Liver (tissue), 9 donors: ENCODE results near the gene ZKSCAN1. TPM values are rescaled to one million over a fixed set of nuclear protein-coding genes. Genes with fewer than 3 reads are reported as not detected.
"Not testable (repeated sequence)": the region's sequence is repeated elsewhere in the genome, so short reads cannot be mapped to it uniquely, and the experiment has no call there.

Source experiments
- DNase-seq: peaks from one replicate; pipeline ENCODE4 v3.0.0-alpha.2; 2017; ENCODE audit warnings: low spot score
- H3K27ac ChIP-seq, 2 donors: one replicate each; pipeline ENCODE4 v1.7.0; 2013; ENCODE audit warnings: inconsistent platforms in 2 of 2, low read length in 2 of 2, control low read depth in 1 of 2, low read depth in 1 of 2, mild to moderate bottlenecking in 1 of 2
- H3K27me3 ChIP-seq, 4 donors: one replicate each; pipeline versions ENCODE4 v1.6.1 to v1.7.0; 2013; ENCODE audit warnings: low read length in 3 of 4, inconsistent platforms in 1 of 4, mild to moderate bottlenecking in 1 of 4, moderate library complexity in 1 of 4; ENCODE audit not compliant: control insufficient read depth in 4 of 4, insufficient read depth in 4 of 4
- H3K36me3 ChIP-seq, 4 donors: one replicate each; pipeline versions ENCODE4 v1.6.1 to v1.7.0; 2013; ENCODE audit warnings: low read length in 3 of 4, mild to moderate bottlenecking in 3 of 4, low read depth in 1 of 4, moderate library complexity in 1 of 4; ENCODE audit not compliant: control insufficient read depth in 4 of 4, insufficient read depth in 3 of 4
- H3K4me1 ChIP-seq, 4 donors: one replicate each; pipeline versions ENCODE4 v1.6.1 to v1.7.0; 2013; ENCODE audit warnings: low read length in 3 of 4, mild to moderate bottlenecking in 3 of 4, moderate library complexity in 1 of 4; ENCODE audit not compliant: control insufficient read depth in 4 of 4, insufficient read depth in 4 of 4
- H3K4me3 ChIP-seq, 3 donors: one replicate each; pipeline versions ENCODE4 v1.6.1 to v1.7.0; 2013; ENCODE audit warnings: low read length in 3 of 3, control low read depth in 1 of 3, low read depth in 1 of 3, mild to moderate bottlenecking in 1 of 3
- H3K9ac ChIP-seq, 2 donors: one replicate each; pipeline ENCODE4 v1.7.0; 2013; ENCODE audit warnings: low read length in 2 of 2, mild to moderate bottlenecking in 2 of 2, moderate library complexity in 2 of 2, control low read depth in 1 of 2, low read depth in 1 of 2
- H3K9me3 ChIP-seq, 4 donors: one replicate each; pipeline versions ENCODE4 v1.6.1 to v1.7.0; 2013; ENCODE audit warnings: low read length in 3 of 4; ENCODE audit not compliant: control insufficient read depth in 4 of 4
- EGR1 ChIP-seq, 2 donors: IDR thresholded peaks; 2 replicates each; pipeline ENCODE4 v1.6.1; 2016 to 2018; ENCODE audit warnings: antibody characterized with exemption in 2 of 2, low read depth in 2 of 2
- FOXA2 ChIP-seq: IDR thresholded peaks from 2 replicates; pipeline ENCODE4 v1.6.1; 2016; ENCODE audit warnings: antibody characterized with exemption
- GABPA ChIP-seq, 2 donors: IDR thresholded peaks in 1 of 2; conservative IDR thresholded peaks in 1 of 2; 2 replicates each; pipeline ENCODE4 v1.6.1; 2016; ENCODE audit warnings: antibody characterized with exemption in 2 of 2, mild to moderate bottlenecking in 1 of 2, moderate library complexity in 1 of 2
- HNF4A ChIP-seq, 2 donors: conservative IDR thresholded peaks; 2 replicates each; pipeline ENCODE4 v1.6.1; 2016; ENCODE audit warnings: antibody characterized with exemption in 2 of 2, mild to moderate bottlenecking in 2 of 2
- HNF4G ChIP-seq: IDR thresholded peaks from 2 replicates; pipeline ENCODE4 v1.6.1; 2016; ENCODE audit warnings: antibody characterized with exemption
- RAD21 ChIP-seq, 2 donors: IDR thresholded peaks; 2 replicates each; pipeline ENCODE4 v1.6.1; 2016; ENCODE audit warnings: antibody characterized with exemption in 2 of 2, mild to moderate bottlenecking in 2 of 2
- RXRA ChIP-seq, 2 donors: IDR thresholded peaks; 2 replicates each; pipeline ENCODE4 v1.6.1; 2017 to 2018; ENCODE audit warnings: antibody characterized with exemption in 2 of 2, mild to moderate bottlenecking in 1 of 2
- SP1 ChIP-seq: IDR thresholded peaks from 2 replicates; pipeline ENCODE4 v1.6.1; 2018; ENCODE audit warnings: antibody characterized with exemption, mild to moderate bottlenecking
- YY1 ChIP-seq: IDR thresholded peaks from 2 replicates; pipeline ENCODE4 v1.6.1; 2016; ENCODE audit warnings: antibody characterized with exemption, mild to moderate bottlenecking
- WGBS: extraction: QIAGEN DNeasy Blood & Tissue Kit; methylation state at CpG from one replicate; pipeline ENCODE4 v1.1.7; 2013; 5-methylcytosine and 5-hydroxymethylcytosine counted together
- polyA plus RNA-seq, 2 donors: library from polyadenylated mRNA; stranded (reverse) in 1 of 2; unstranded in 1 of 2; fragments of 200-250 nt in 1 of 2; fragments of >200 nt in 1 of 2; fragmentation: Nextera tagmentation in 1 of 2; extraction: Ambion mirVana in 1 of 2; gene quantifications; one replicate each; pipeline versions ENCODE4 v1.2.1 to v1.2.3, GENCODE V29; 2013 to 2015
- total RNA-seq, 2 donors: library from RNA; depleted of rRNA; stranded (reverse); fragments of >200 nt; gene quantifications; one replicate each; pipeline ENCODE4 v1.2.3, GENCODE V29; 2014
- TF ChIP-seq, protein P1 (sequence below): IDR thresholded peaks from 2 replicates; pipeline ENCODE4 v1.6.1; 2016; ENCODE audit warnings: antibody characterized with exemption
- TF ChIP-seq, protein P2 (sequence below): IDR thresholded peaks from 2 replicates; pipeline ENCODE4 v1.6.1; 2016; ENCODE audit warnings: antibody characterized with exemption
- TF ChIP-seq, protein P3 (sequence below): IDR thresholded peaks from 2 replicates; pipeline ENCODE4 v1.6.1; 2016; ENCODE audit warnings: antibody characterized with exemption
- donor health status: healthy.
- donor health status: healthy.
- donor health status: healthy.
- donor health status: healthy.
- donor health status: healthy.

Gene ZKSCAN1
- total and polyA plus RNA-seq, 4 donors, result 11.8 to 117 (median 30.1) TPM

GRCh38 chr7:100007887-100008286, 7.5 kb upstream of the ZKSCAN1 start:
- H3K36me3 ChIP-seq, result no peaks in the 10 kb centered on the region
- no peak overlapping the region for H3K9ac ChIP-seq
- no peaks in the 10 kb centered on the region for H3K9me3 ChIP-seq
- no peaks in the 10 kb centered on the region for H3K27me3 ChIP-seq
- peaks cover 13 to 73% (median 56%) of the 10 kb centered on the region in 4 donors for H3K4me1 ChIP-seq
- WGBS, result 83% methylated on average over 3 of the region's 3 CpGs
- H3K27ac ChIP-seq, result peak overlapping the region; percentile 44 to 76
- H3K4me3 ChIP-seq, result no peak overlapping the region
- DNase-seq, result no peak
- no peak for TF ChIP-seq HNF4G
- TF ChIP-seq, protein P1, sequence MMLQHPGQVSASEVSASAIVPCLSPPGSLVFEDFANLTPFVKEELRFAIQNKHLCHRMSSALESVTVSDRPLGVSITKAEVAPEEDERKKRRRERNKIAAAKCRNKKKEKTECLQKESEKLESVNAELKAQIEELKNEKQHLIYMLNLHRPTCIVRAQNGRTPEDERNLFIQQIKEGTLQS, result no peak

GRCh38 chr7:100008525-100008924, 6.9 kb upstream of the ZKSCAN1 start:
- Histone ChIP-seq H3K36me3 (no peaks in the 10 kb centered on the region), H3K27ac (peak overlapping the region in 1 of 2 donors; percentile 82), H3K4me1 (peaks cover 13 to 67% (median 50%) of the 10 kb centered on the region in 4 donors), H3K9me3 (no peaks in the 10 kb centered on the region), H3K27me3 (no peaks in the 10 kb centered on the region), H3K4me3 (no peak overlapping the region), H3K9ac (no peak overlapping the region)
- 35% methylated on average over 10 of the region's 10 CpGs for WGBS
- no peak for TF ChIP-seq RAD21 (IDR thresholded peaks at IDR 0.05)
- TF ChIP-seq FOXA2, result peak; percentile 11
- TF ChIP-seq, protein P2, sequence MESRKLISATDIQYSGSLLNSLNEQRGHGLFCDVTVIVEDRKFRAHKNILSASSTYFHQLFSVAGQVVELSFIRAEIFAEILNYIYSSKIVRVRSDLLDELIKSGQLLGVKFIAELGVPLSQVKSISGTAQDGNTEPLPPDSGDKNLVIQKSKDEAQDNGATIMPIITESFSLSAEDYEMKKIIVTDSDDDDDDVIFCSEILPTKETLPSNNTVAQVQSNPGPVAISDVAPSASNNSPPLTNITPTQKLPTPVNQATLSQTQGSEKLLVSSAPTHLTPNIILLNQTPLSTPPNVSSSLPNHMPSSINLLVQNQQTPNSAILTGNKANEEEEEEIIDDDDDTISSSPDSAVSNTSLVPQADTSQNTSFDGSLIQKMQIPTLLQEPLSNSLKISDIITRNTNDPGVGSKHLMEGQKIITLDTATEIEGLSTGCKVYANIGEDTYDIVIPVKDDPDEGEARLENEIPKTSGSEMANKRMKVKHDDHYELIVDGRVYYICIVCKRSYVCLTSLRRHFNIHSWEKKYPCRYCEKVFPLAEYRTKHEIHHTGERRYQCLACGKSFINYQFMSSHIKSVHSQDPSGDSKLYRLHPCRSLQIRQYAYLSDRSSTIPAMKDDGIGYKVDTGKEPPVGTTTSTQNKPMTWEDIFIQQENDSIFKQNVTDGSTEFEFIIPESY, result peak; percentile 53
- peak in 1 of 2 donors; percentile 38 for TF ChIP-seq RXRA (IDR thresholded peaks at IDR 0.05)
- no peak for DNase-seq

GRCh38 chr7:100009952-100010351, 5.4 kb upstream of the ZKSCAN1 start:
- not testable (repeated sequence) for H3K9me3 ChIP-seq, H3K27me3 ChIP-seq, H3K36me3 ChIP-seq, H3K4me3 ChIP-seq, DNase-seq
- TF ChIP-seq HNF4A (conservative IDR thresholded peaks at IDR 0.05) (peak; percentile 47 to 61), SP1 (peak; percentile 53), GABPA (IDR thresholded peaks at IDR 0.05 in 1 of 2, conservative IDR thresholded peaks at IDR 0.05 in 1 of 2) (peak in 1 of 2 donors; percentile 30), YY1 (peak; percentile 58), RXRA (IDR thresholded peaks at IDR 0.05) (peak; percentile 81 to 85)
- TF ChIP-seq, protein P3, sequence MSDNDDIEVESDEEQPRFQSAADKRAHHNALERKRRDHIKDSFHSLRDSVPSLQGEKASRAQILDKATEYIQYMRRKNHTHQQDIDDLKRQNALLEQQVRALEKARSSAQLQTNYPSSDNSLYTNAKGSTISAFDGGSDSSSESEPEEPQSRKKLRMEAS, result peak; percentile 45
- H3K27ac ChIP-seq, result peak overlapping the region; percentile 75 to 82
- H3K9ac ChIP-seq, result peak overlapping the region in 1 of 2 donors; percentile 28
- H3K4me1 ChIP-seq, result peaks cover 13 to 59% (median 41%) of the 10 kb centered on the region in 4 donors
- 40% methylated on average over 8 of the region's 8 CpGs for WGBS

GRCh38 chr7:100010901-100011300, 4.5 kb upstream of the ZKSCAN1 start:
- no peak for DNase-seq
- H3K9ac ChIP-seq, result no peak overlapping the region
- no peaks in the 10 kb centered on the region for H3K36me3 ChIP-seq
- H3K27me3 ChIP-seq, result no peaks in the 10 kb centered on the region
- no peak overlapping the region for H3K4me3 ChIP-seq
- 75% methylated on average over 2 of the region's 2 CpGs for WGBS
- no peaks in the 10 kb centered on the region for H3K9me3 ChIP-seq
- H3K4me1 ChIP-seq, result peaks cover 14 to 55% (median 39%) of the 10 kb centered on the region in 4 donors
- H3K27ac ChIP-seq, result peak overlapping the region; percentile 71 to 78
- TF ChIP-seq HNF4G (no peak), EGR1 (IDR thresholded peaks at IDR 0.05; ENCODE audit: low read depth in 2 of 2) (no peak), RAD21 (IDR thresholded peaks at IDR 0.05) (no peak), FOXA2 (no peak), HNF4A (conservative IDR thresholded peaks at IDR 0.05) (no peak)
- TF ChIP-seq, protein P3, result no peak
